Ovary (tissue), 9 donors: Measurements from ENCODE around the gene RBX1. TPM values are rescaled to one million over a fixed set of nuclear protein-coding genes. Genes with fewer than 3 reads are reported as not detected.

Experiments used
- DNase-seq, 5 donors: peaks; one replicate each; pipeline ENCODE4 v3.0.0-alpha.2; 2019 to 2020
- H3K27ac ChIP-seq, 2 donors: fragments of 200-600 bp; one replicate each; pipeline versions ENCODE4 v1.5.1 to v1.8.0; 2019 to 2022
- H3K27me3 ChIP-seq: fragments of 200-600 bp; one replicate; pipeline ENCODE4 v1.8.0; 2022
- H3K36me3 ChIP-seq: fragments of 200-600 bp; sonication (generic); one replicate; pipeline ENCODE4 v1.5.1; 2019
- H3K4me1 ChIP-seq: one replicate; pipeline ENCODE4 v1.8.1; 2013; ENCODE audit warnings: mild to moderate bottlenecking, moderate library complexity; ENCODE audit not compliant: insufficient read depth
- H3K4me3 ChIP-seq: fragments of 200-600 bp; sonication (generic); one replicate; pipeline ENCODE4 v1.5.1; 2017
- H3K9me3 ChIP-seq, 2 donors: fragments of 200-600 bp in 1 of 2; sonication (generic) in 1 of 2; one replicate each; pipeline versions ENCODE4 v1.5.1 to v1.8.1; 2013 to 2019; ENCODE audit warnings: mild to moderate bottlenecking in 1 of 2, moderate library complexity in 1 of 2
- EP300 ChIP-seq: sonication (generic); formaldehyde crosslinking; IDR thresholded peaks from one replicate; pipeline ENCODE4 v1.6.1; 2017; ENCODE audit warnings: antibody characterized with exemption
- POLR2A ChIP-seq: fragments of 450-650 bp; IDR thresholded peaks from one replicate; pipeline ENCODE4 v1.6.1; 2017; ENCODE audit warnings: antibody characterized with exemption, mild to moderate bottlenecking, moderate library complexity
- WGBS, 3 donors: extraction: QIAGEN DNeasy Blood & Tissue Kit in 1 of 3; methylation state at CpG; one replicate each; pipeline versions ENCODE4 v1.1.5 to v1.1.7; 2013 to 2017; 5-methylcytosine and 5-hydroxymethylcytosine counted together
- intact Hi-C, 4 donors: fragments of 100-400 bp; cut with DNase I; formaldehyde crosslinking; loops; one replicate each; pipeline versions ENCODE4 v1.11.0 to v1.15.1; 2022 to 2023
- polyA plus RNA-seq, 2 donors: library from polyadenylated mRNA; stranded (reverse); fragments of 200-250 nt in 1 of 2; fragments of 350-450 nt in 1 of 2; fragmentation: Illumina TruSeq in 1 of 2; extraction: RNeasy Lipid Tissue Mini Kit (QIAGEN cat#74804) in 1 of 2; gene quantifications; one replicate each; pipeline ENCODE4 v1.2.3, GENCODE V29; 2013 to 2014
- total RNA-seq, 7 donors: library from RNA; depleted of rRNA in 2 of 7; stranded (reverse); fragments of >200 nt in 2 of 7; fragmentation: NEBNext Ultra II Directional in 3 of 7; extraction: Animal tissue kit (Norgen Biotek cat#: 25700) in 3 of 7; gene quantifications; one replicate each; pipeline versions ENCODE4 v1.1.0 to v1.2.4, GENCODE V29; 2016 to 2023
- TF ChIP-seq, protein P1 (sequence below), 3 donors: fragments of 450-650 bp in 2 of 3; fragments of 200-600 bp in 1 of 3; IDR thresholded peaks; one replicate each; pipeline versions ENCODE4 v1.5.1 to v1.8.0; 2016 to 2022; ENCODE audit warnings: antibody characterized with exemption in 3 of 3, mild to moderate bottlenecking in 1 of 3
- donor health status: DM: no; HTN: no; CAD: no; lungs with moderate emphysema.
- donor health status: DM: no; HTN: no; CAD: no.
- donor health status: Bipolar disorder and iron deficiency.
- donor health status: DM: yes; HTN: yes; CAD: no.
- donor health status: DM: no; HTN: no; CAD: no.
- donor health status: DM: yes; HTN: yes; CAD: no.

Gene RBX1
- total and polyA plus RNA-seq, 9 donors, result 22.3 to 45.1 (median 38.7) TPM

DNA sequence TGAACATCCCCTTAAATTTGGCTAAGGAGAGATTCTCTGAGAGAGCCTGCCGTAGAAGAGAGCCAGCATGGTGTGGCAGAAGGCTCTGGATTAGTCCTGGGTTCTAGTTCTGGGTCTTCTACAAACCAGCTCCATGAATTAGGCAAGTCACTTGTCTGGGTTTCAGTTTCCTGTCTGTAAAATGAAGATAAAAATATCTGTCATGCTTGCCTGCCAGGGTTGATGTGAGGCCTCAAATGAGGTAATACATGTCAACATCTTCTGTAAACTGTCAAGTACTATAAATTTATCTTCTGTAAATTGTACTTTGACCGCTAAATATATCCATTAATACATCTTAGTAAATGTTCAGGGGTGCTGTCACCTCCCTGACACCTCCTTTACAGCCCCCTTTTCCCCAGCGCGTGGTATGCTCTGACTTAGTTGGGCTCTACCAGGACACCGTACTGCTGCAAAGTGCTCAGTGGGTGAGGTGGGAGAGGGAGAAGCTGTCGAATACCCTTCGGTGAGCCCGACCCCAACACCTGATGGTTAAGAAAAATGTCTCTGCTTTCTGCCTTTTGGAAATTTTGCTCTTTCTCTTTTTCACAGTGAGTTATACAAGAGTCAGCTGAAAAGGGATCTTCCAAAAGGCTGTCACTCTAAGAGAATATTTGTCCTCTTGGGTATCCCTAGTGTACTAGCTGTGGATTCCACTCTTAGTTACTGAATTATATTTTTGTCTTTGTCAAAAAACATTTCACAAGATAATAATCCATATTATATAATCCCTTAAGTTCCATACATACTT, 15.0 kb downstream of the RBX1 start:
- 92 to 95% (median 95%) methylated on average over 8 of the region's 8 CpGs for WGBS, 3 donors
- H3K4me3 ChIP-seq, result no peak overlapping the region
- no peaks in the 10 kb centered on the region for H3K4me1 ChIP-seq
- no peak overlapping the region for H3K27ac ChIP-seq
- no peak for TF ChIP-seq EP300
- TF ChIP-seq, protein P1, sequence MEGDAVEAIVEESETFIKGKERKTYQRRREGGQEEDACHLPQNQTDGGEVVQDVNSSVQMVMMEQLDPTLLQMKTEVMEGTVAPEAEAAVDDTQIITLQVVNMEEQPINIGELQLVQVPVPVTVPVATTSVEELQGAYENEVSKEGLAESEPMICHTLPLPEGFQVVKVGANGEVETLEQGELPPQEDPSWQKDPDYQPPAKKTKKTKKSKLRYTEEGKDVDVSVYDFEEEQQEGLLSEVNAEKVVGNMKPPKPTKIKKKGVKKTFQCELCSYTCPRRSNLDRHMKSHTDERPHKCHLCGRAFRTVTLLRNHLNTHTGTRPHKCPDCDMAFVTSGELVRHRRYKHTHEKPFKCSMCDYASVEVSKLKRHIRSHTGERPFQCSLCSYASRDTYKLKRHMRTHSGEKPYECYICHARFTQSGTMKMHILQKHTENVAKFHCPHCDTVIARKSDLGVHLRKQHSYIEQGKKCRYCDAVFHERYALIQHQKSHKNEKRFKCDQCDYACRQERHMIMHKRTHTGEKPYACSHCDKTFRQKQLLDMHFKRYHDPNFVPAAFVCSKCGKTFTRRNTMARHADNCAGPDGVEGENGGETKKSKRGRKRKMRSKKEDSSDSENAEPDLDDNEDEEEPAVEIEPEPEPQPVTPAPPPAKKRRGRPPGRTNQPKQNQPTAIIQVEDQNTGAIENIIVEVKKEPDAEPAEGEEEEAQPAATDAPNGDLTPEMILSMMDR (IDR thresholded peaks at IDR 0.05), result no peak
- TF ChIP-seq POLR2A, result no peak
- no peaks in the 10 kb centered on the region for H3K27me3 ChIP-seq
- no peaks in the 10 kb centered on the region for H3K36me3 ChIP-seq
- DNase-seq, result no peak
- intact Hi-C loops, result loop anchor here in 1 of 4 donors (2.0 kb wide), 1 partner anchor 25 kb away; no protein-coding TSS in a partner anchor
- no peaks in the 10 kb centered on the region for H3K9me3 ChIP-seq

DNA sequence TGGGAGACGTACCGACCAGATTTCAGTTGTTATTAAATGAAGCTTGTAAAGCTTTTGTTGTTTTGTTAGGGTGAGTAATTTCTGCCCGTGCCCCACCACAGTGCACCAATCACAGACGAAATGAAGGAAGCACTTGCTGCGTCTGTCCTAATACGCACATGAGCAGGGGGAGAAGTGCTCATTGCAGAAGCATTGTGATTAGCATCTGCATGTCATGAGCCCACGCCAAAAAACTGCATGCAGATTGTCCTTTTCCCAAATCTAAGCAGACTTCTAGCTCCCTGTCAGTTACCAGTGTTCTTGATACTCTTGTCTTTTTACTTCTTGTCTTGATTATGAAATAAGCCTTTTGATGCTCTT, 15.5 kb downstream of the RBX1 start:
- no peaks in the 10 kb centered on the region for H3K27me3 ChIP-seq
- intact Hi-C loops, result loop anchor here in 1 of 4 donors (2.0 kb wide), 1 partner anchor 24 kb away; no protein-coding TSS in a partner anchor
- 83 to 91% (median 86%) methylated on average over 7 of the region's 7 CpGs for WGBS, 3 donors
- TF ChIP-seq POLR2A (no peak), EP300 (no peak)
- TF ChIP-seq, protein P1 (IDR thresholded peaks at IDR 0.05), result no peak
- H3K4me1 ChIP-seq, result no peaks in the 10 kb centered on the region
- DNase-seq, result no peak
- no peaks in the 10 kb centered on the region for H3K9me3 ChIP-seq
- H3K36me3 ChIP-seq, result no peaks in the 10 kb centered on the region
- H3K27ac ChIP-seq, result no peak overlapping the region
- H3K4me3 ChIP-seq, result no peak overlapping the region

DNA sequence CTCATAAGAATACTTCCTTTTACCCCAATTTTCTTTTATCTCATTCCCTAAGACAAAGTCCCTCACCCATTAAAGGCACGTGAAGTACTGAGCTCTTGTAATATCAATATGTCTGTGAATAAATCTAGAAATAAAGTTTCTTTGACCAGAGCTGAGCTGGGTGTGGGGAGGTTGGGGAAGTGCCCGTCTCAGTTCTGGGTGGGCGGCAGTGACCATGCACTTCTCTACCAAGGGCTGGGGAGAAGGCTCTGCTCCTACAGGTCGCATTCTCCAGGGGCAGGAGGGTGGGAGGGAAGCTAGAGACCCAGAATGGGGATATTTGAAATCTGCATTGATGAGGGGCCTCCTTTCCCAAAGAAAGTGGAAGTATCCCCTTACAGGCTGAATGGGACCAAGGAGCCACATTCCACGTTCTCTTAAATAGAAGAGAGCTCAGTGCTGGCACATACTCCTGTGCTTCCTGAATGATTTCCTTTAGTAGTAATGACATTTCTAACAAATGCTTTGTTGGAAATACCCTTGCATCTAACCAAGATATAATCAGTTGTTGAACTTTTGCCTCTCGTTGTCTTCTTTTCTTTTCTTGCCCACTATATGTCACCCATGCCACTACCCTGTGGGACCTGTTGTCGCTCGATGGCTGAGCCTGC, 16.1 kb downstream of the RBX1 start:
- intact Hi-C loops, result loop anchor here in 1 of 4 donors (2.0 kb wide), 1 partner anchor 24 kb away; no protein-coding TSS in a partner anchor
- Histone ChIP-seq H3K27me3 (no peaks in the 10 kb centered on the region), H3K4me1 (no peaks in the 10 kb centered on the region), H3K9me3 (no peaks in the 10 kb centered on the region), H3K27ac (no peak overlapping the region), H3K4me3 (no peak overlapping the region), H3K36me3 (no peaks in the 10 kb centered on the region)
- DNase-seq, result no peak
- WGBS, 3 donors, result 87 to 91% (median 91%) methylated on average over 8 of the region's 8 CpGs
- TF ChIP-seq, protein P1 (IDR thresholded peaks at IDR 0.05), result no peak
- TF ChIP-seq POLR2A (no peak), EP300 (no peak)

DNA sequence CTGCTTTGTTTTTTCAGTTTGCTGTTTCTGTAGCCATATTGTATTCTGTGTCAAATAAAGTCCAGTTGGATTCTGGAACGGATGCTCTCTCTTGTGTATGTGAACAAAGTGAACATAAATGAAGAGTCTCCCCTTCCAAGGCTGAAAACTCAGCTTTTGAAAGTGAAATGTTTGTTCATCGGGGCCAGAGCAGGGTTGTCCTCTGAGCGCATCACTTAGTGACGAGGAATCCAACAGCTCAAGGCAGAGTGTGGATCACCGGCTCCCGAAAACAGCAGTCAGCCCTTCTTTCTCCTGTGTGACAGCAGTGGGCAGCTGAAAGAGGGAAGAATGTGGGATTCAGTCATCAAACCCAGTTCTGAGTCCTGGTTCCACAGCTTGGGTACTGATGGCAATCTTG, 21.4 kb downstream of the RBX1 start:
- 93 to 94% (median 94%) methylated on average over 6 of the region's 6 CpGs for WGBS, 3 donors
- H3K36me3 ChIP-seq, result no peaks in the 10 kb centered on the region
- intact Hi-C loops, result no loop called here

DNA sequence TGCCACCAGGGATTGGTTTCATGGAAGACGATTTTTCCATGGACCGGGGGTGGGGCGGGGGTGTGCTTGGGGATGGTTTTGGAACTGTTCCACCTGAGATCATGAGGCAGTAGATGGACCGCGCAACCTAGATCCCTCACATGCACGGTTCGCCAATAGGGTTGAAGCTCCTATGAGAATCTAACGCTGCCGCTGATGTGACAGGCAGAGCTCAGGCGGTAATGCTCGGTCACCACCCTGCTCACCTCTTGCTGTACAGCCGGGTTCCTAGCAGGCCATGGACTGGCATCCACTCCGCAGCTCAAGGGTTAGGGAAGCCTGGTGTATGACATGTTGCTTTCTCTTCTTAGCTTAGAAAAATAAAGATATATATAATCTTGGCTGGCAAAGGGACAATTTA, 22.0 kb downstream of the RBX1 start:
- 94 to 96% (median 95%) methylated on average over 13 of the region's 13 CpGs for WGBS, 3 donors
- no peak overlapping the region for H3K27ac ChIP-seq
- no peaks in the 10 kb centered on the region for H3K36me3 ChIP-seq
- H3K4me3 ChIP-seq, result no peak overlapping the region
- no peaks in the 10 kb centered on the region for H3K9me3 ChIP-seq
- H3K4me1 ChIP-seq, result no peaks in the 10 kb centered on the region
- no peak for DNase-seq
- TF ChIP-seq POLR2A (no peak), EP300 (no peak)
- TF ChIP-seq, protein P1 (IDR thresholded peaks at IDR 0.05), result no peak
- intact Hi-C loops, result no loop called here
- no peaks in the 10 kb centered on the region for H3K27me3 ChIP-seq

More for the DNA sequence above, 21.4 kb downstream of the RBX1 start:
- DNase-seq, result no peak
- no peaks in the 10 kb centered on the region for H3K4me1 ChIP-seq
- no peak overlapping the region for H3K27ac ChIP-seq
- no peak overlapping the region for H3K4me3 ChIP-seq
- no peaks in the 10 kb centered on the region for H3K9me3 ChIP-seq
- no peaks in the 10 kb centered on the region for H3K27me3 ChIP-seq
- no peak for TF ChIP-seq EP300
